Midbrain (tissue), 1 donor: Measurements from ENCODE around the gene VPS13D.

Source experiments
- DNase-seq: peaks from one replicate; lab custom pipeline; 2025; lab: John Stamatoyannopoulos, UW

Gene VPS13D

GRCh38 chr1:12229835-12230548, at the start of gene VPS13D:
Gene VPS13D, plus strand, starts transcription at chr1:12230030. Its CDS starts 4,237 bp downstream, at chr1:12234267.
- peak; percentile 81 for DNase-seq

GRCh38 chr1:12180315-12180714, 49.5 kb upstream of the VPS13D start:
- peak; percentile 43 for DNase-seq

GRCh38 chr1:12180903-12181302, 48.9 kb upstream of the VPS13D start:
- no peak for DNase-seq

GRCh38 chr1:12181568-12181967, 48.3 kb upstream of the VPS13D start:
- no peak for DNase-seq

GRCh38 chr1:12182410-12182984, 47.3 kb upstream of the VPS13D start:
- no peak for DNase-seq

- DNase-seq = no peak
These were observed 46.6 kb upstream of the VPS13D start for GRCh38 chr1:12183095-12183794.

- peak; percentile 48 for DNase-seq
These were observed 45.7 kb upstream of the VPS13D start for GRCh38 chr1:12184008-12184681.

GRCh38 chr1:12185036-12185917, 44.6 kb upstream of the VPS13D start:
- no peak for DNase-seq

GRCh38 chr1:12185918-12186678, 43.7 kb upstream of the VPS13D start:
- DNase-seq = no peak

- DNase-seq = no peak
These were observed 43.2 kb upstream of the VPS13D start for GRCh38 chr1:12186679-12186985.

- no peak for DNase-seq
These were observed 41.7 kb upstream of the VPS13D start for GRCh38 chr1:12188115-12188514.

- no peak for DNase-seq
These were observed 41.0 kb upstream of the VPS13D start for GRCh38 chr1:12188657-12189327.

GRCh38 chr1:12189328-12189682, 40.5 kb upstream of the VPS13D start:
- DNase-seq = no peak

GRCh38 chr1:12191242-12192032, 38.4 kb upstream of the VPS13D start:
- DNase-seq = no peak

GRCh38 chr1:12194666-12195216, 35.1 kb upstream of the VPS13D start:
- no peak for DNase-seq

GRCh38 chr1:12195416-12195815, 34.4 kb upstream of the VPS13D start:
- no peak for DNase-seq

GRCh38 chr1:12196641-12197482, 33.0 kb upstream of the VPS13D start:
- DNase-seq = no peak

GRCh38 chr1:12197483-12197880, 32.3 kb upstream of the VPS13D start:
- no peak for DNase-seq
